SK-N-SH (cell line): ENCODE results near the gene BBOX1.

Experiments used
- CTCF ChIP-seq: fragments of 200-600 bp; sonication (generic); IDR thresholded peaks from 2 replicates; pipeline ENCODE4 v1.6.1; 2017; ENCODE audit warnings: antibody characterized with exemption, mild to moderate bottlenecking, moderate library complexity
- EP300 ChIP-seq, 2 experiments: IDR thresholded peaks; 2 replicates each; pipeline versions ENCODE4 v1.4.0 to v1.6.1; 2012; ENCODE audit warnings: borderline replicate concordance in 1 of 2, low read depth in 1 of 2, low read length in 1 of 2
- GABPA ChIP-seq: IDR thresholded peaks from 2 replicates; pipeline ENCODE4 v1.4.0; 2012; ENCODE audit warnings: low read depth, mild to moderate bottlenecking
- NRF1 ChIP-seq: IDR thresholded peaks from 2 replicates; pipeline ENCODE4 v1.6.1; 2012; ENCODE audit warnings: low read depth, mild to moderate bottlenecking, low read length
- POLR2AphosphoS5 ChIP-seq: IDR thresholded peaks from 2 replicates; pipeline ENCODE4 v1.6.1; 2012; ENCODE audit warnings: low read depth, low read length
- REST ChIP-seq: IDR thresholded peaks from 2 replicates; pipeline ENCODE4 v1.6.1; 2012; ENCODE audit warnings: mild to moderate bottlenecking, low read depth, low read length, moderate library complexity
- TCF12 ChIP-seq: IDR thresholded peaks from 2 replicates; pipeline ENCODE4 v1.4.0; 2012
- TEAD4 ChIP-seq: IDR thresholded peaks from 2 replicates; pipeline ENCODE4 v1.4.0; 2012; ENCODE audit warnings: mild to moderate bottlenecking, borderline replicate concordance; ENCODE audit not compliant: insufficient read depth
- YY1 ChIP-seq: IDR thresholded peaks from 2 replicates; pipeline ENCODE4 v1.4.0; 2012; ENCODE audit warnings: low read depth, mild to moderate bottlenecking

- TF ChIP-seq GABPA (no peak), REST (no peak), NRF1 (no peak), TEAD4 (no peak), EP300 (IDR thresholded peaks at IDR 0.05; ENCODE audit: borderline replicate concordance in 1 of 2, low read depth in 1 of 2, low read length in 1 of 2) (no peak), CTCF (no peak), TCF12 (no peak), POLR2AphosphoS5 (no peak), YY1 (no peak)
Measured at GRCh38 chr11:27002431-27002830, 38.2 kb upstream of the BBOX1 start.
